Suprapubic skin (tissue), 4 donors: ENCODE results near the gene GDPD5. TPM values are rescaled to one million over a fixed set of nuclear protein-coding genes. Genes with fewer than 3 reads are reported as not detected.

Experiments
- DNase-seq, 2 donors: peaks; one replicate each; pipeline ENCODE4 v3.0.0-alpha.2; 2019; ENCODE audit warnings: low spot score in 2 of 2
- H3K27ac ChIP-seq: fragments of 200-600 bp; sonication (generic); one replicate; pipeline ENCODE4 v1.5.1; 2019
- H3K27me3 ChIP-seq: fragments of 200-600 bp; sonication (generic); one replicate; pipeline ENCODE4 v1.5.1; 2019
- H3K36me3 ChIP-seq: fragments of 200-600 bp; sonication (generic); one replicate; pipeline ENCODE4 v1.5.1; 2019
- H3K4me1 ChIP-seq: fragments of 200-600 bp; sonication (generic); one replicate; pipeline ENCODE4 v1.5.1; 2019
- H3K4me3 ChIP-seq: fragments of 200-600 bp; sonication (generic); one replicate; pipeline ENCODE4 v1.5.1; 2019; ENCODE audit warnings: mild to moderate bottlenecking
- H3K9me3 ChIP-seq: fragments of 200-600 bp; sonication (generic); one replicate; pipeline ENCODE4 v1.5.1; 2019
- CTCF ChIP-seq, 2 donors: fragments of 200-600 bp in 1 of 2; fragments of 450-650 bp in 1 of 2; sonication (generic) in 1 of 2; IDR thresholded peaks; one replicate each; pipeline ENCODE4 v1.5.1; 2016 to 2019; ENCODE audit warnings: antibody characterized with exemption in 2 of 2, mild to moderate bottlenecking in 1 of 2, moderate library complexity in 1 of 2
- EP300 ChIP-seq: sonication (generic); formaldehyde crosslinking; IDR thresholded peaks from one replicate; pipeline ENCODE4 v1.6.1; 2017; ENCODE audit warnings: antibody characterized with exemption
- POLR2A ChIP-seq, 2 donors: fragments of 450-650 bp; IDR thresholded peaks; one replicate each; pipeline ENCODE4 v1.6.1; 2017; ENCODE audit warnings: antibody characterized with exemption in 2 of 2, mild to moderate bottlenecking in 2 of 2, moderate library complexity in 2 of 2
- POLR2AphosphoS5 ChIP-seq, 3 donors: sonication (generic); formaldehyde crosslinking; IDR thresholded peaks; one replicate each; pipeline ENCODE4 v1.6.1; 2017; ENCODE audit warnings: antibody characterized with exemption in 3 of 3
- WGBS: methylation state at CpG from one replicate; pipeline ENCODE4 v1.1.5; 2018; 5-methylcytosine and 5-hydroxymethylcytosine counted together
- total RNA-seq, 4 donors: library from RNA; depleted of rRNA; stranded (reverse); fragments of >200 nt; gene quantifications; one replicate each; pipeline ENCODE4 v1.1.0, GENCODE V29; 2016

GDPD5 gene
- total RNA-seq, 4 donors from 2014 or later: 2.3 to 13.4 (median 5.4) TPM

GRCh38 chr11:75557666-75558494, 32.1 kb upstream of the GDPD5 start:
- no peak for TF ChIP-seq POLR2A (IDR thresholded peaks at IDR 0.05)
- no peak for TF ChIP-seq CTCF (IDR thresholded peaks at IDR 0.05)
- no peak for DNase-seq
- WGBS: 20% methylated on average over 13 of the region's 17 CpGs
- H3K9me3 ChIP-seq: no peaks in the 10 kb centered on the region
- H3K4me3 ChIP-seq: no peak overlapping the region
- peaks cover 75% of the 10 kb centered on the region for H3K4me1 ChIP-seq
- H3K27ac ChIP-seq: peak overlapping the region; percentile 90
- H3K27me3 ChIP-seq: no peaks in the 10 kb centered on the region
- H3K36me3 ChIP-seq: no peaks in the 10 kb centered on the region

DNA sequence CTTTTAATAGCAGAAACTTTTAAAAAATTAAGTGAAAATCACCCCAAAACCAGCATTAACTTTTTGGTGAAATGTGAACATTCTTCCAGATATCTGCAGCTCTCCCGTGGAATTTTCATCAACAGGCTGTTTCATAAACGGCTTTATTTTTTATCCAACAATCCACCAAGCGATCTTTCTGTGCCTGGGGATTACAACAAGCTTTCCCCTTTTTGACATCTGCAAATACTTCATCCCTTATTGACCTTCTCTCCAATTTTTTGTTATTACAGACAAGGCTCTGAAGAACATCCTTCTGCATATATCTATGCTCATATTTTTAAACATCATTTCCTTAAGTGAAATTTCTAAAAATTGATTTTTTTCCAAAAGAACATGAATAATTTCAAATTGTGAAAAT, 30.5 kb upstream of the GDPD5 start:
- 68% methylated on average over 3 of the region's 3 CpGs for WGBS
- TF ChIP-seq POLR2A (IDR thresholded peaks at IDR 0.05) (no peak), EP300 (no peak), POLR2AphosphoS5 (IDR thresholded peaks at IDR 0.05) (no peak), CTCF (IDR thresholded peaks at IDR 0.05) (no peak)
- Histone ChIP-seq H3K4me1 (peaks cover 68% of the 10 kb centered on the region), H3K9me3 (no peaks in the 10 kb centered on the region), H3K27ac (no peak overlapping the region), H3K4me3 (no peak overlapping the region), H3K36me3 (no peaks in the 10 kb centered on the region), H3K27me3 (no peaks in the 10 kb centered on the region)
- DNase-seq: no peak

GRCh38 chr11:75555079-75555811, 29.5 kb upstream of the GDPD5 start:
- H3K4me1 ChIP-seq: peaks cover 58% of the 10 kb centered on the region
- peak overlapping the region; percentile 72 for H3K27ac ChIP-seq
- 82% methylated on average over 12 of the region's 12 CpGs for WGBS
- H3K4me3 ChIP-seq: no peak overlapping the region
- DNase-seq: no peak
- TF ChIP-seq POLR2A (IDR thresholded peaks at IDR 0.05): no peak
- TF ChIP-seq EP300: no peak
- TF ChIP-seq POLR2AphosphoS5 (IDR thresholded peaks at IDR 0.05): no peak
- no peak for TF ChIP-seq CTCF (IDR thresholded peaks at IDR 0.05)
- H3K27me3 ChIP-seq: no peaks in the 10 kb centered on the region
- no peaks in the 10 kb centered on the region for H3K9me3 ChIP-seq
- H3K36me3 ChIP-seq: no peaks in the 10 kb centered on the region

DNA sequence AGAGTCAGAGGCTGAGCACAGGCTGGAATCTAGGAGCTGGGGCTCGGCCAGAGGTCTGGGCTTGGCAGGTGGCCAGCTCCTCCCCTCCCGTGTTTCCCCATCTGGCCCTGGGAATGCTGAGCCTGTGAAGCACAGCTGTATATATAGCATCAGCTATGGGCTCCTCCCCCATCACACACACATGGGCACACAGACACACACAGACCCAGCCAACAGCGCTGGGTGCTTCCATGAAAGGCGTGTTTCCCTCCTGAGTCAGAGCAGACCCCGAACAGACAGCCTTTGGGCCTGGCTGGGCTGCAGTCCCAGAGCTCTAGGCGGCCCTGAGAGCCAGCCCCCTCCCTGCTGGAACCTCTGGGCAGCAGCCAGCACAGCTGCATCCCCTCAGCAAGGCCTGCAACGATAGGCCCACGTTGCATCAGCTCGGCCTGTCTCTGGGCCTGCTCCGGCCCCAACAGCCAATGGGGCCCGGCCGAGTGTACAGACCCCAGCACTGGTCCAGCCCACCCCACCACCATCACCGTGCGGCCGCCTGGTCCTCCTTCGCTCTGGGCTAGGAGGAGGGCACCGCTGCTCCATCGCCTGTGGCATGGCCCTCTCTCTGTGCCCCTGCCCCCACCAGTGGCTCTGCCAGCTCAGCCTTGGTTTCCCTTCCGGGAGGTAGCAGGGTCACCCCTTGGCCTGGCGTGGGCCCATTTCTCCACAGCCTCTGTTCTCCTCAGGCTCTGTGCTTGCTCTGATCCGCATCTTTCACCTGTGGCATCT, 28.7 kb upstream of the GDPD5 start:
- H3K4me1 ChIP-seq: peaks cover 50% of the 10 kb centered on the region
- no peaks in the 10 kb centered on the region for H3K9me3 ChIP-seq
- H3K4me3 ChIP-seq: no peak overlapping the region
- 32% methylated on average over 16 of the region's 21 CpGs for WGBS
- no peaks in the 10 kb centered on the region for H3K27me3 ChIP-seq
- no peaks in the 10 kb centered on the region for H3K36me3 ChIP-seq
- DNase-seq: peak; percentile 89 to 91
- TF ChIP-seq POLR2AphosphoS5 (IDR thresholded peaks at IDR 0.05) (peak in 1 of 3 donors; percentile 54), POLR2A (IDR thresholded peaks at IDR 0.05) (peak in 1 of 2 donors; percentile 11), CTCF (IDR thresholded peaks at IDR 0.05) (no peak), EP300 (no peak)
- peak overlapping the region; percentile 72 for H3K27ac ChIP-seq

GRCh38 chr11:75553889-75554257, 28.1 kb upstream of the GDPD5 start:
- Histone ChIP-seq H3K9me3 (no peaks in the 10 kb centered on the region), H3K4me3 (no peak overlapping the region), H3K27ac (peak overlapping the region; percentile 41), H3K4me1 (peaks cover 44% of the 10 kb centered on the region), H3K36me3 (no peaks in the 10 kb centered on the region), H3K27me3 (no peaks in the 10 kb centered on the region)
- no peak for DNase-seq
- WGBS: 86% methylated on average over 1 of the region's 1 CpG
- TF ChIP-seq EP300 (no peak), POLR2AphosphoS5 (IDR thresholded peaks at IDR 0.05) (no peak), POLR2A (IDR thresholded peaks at IDR 0.05) (no peak)
